Activated naive CD4-positive, alpha-beta T cell treated with anti-CD3 and anti-CD28 coated beads, Interleukin-2, amount 50 U/mL, for 24 hours (primary cell): ENCODE data around the gene MAP1B.
A peak's percentile ranks its signal among the peaks of the same experiment; 100 is the strongest.

Source experiments
- H3K27ac Mint-ChIP-seq: one replicate; pipeline ENCODE4 v1.8.0; 2021; ENCODE audit warnings: mild to moderate bottlenecking, mixed read lengths
- H3K27me3 Mint-ChIP-seq: one replicate; pipeline ENCODE4 v1.8.0; 2021; ENCODE audit warnings: mixed read lengths
- H3K36me3 Mint-ChIP-seq: one replicate; pipeline ENCODE4 v1.8.0; 2021; ENCODE audit warnings: mixed read lengths
- H3K4me1 Mint-ChIP-seq: one replicate; pipeline ENCODE4 v1.8.0; 2021; ENCODE audit warnings: mixed read lengths
- H3K4me3 Mint-ChIP-seq: one replicate; pipeline ENCODE4 v1.8.0; 2021; ENCODE audit warnings: mild to moderate bottlenecking, mixed read lengths
- H3K9me3 Mint-ChIP-seq: one replicate; pipeline ENCODE4 v1.8.0; 2021; ENCODE audit warnings: mixed read lengths

Gene MAP1B

DNA sequence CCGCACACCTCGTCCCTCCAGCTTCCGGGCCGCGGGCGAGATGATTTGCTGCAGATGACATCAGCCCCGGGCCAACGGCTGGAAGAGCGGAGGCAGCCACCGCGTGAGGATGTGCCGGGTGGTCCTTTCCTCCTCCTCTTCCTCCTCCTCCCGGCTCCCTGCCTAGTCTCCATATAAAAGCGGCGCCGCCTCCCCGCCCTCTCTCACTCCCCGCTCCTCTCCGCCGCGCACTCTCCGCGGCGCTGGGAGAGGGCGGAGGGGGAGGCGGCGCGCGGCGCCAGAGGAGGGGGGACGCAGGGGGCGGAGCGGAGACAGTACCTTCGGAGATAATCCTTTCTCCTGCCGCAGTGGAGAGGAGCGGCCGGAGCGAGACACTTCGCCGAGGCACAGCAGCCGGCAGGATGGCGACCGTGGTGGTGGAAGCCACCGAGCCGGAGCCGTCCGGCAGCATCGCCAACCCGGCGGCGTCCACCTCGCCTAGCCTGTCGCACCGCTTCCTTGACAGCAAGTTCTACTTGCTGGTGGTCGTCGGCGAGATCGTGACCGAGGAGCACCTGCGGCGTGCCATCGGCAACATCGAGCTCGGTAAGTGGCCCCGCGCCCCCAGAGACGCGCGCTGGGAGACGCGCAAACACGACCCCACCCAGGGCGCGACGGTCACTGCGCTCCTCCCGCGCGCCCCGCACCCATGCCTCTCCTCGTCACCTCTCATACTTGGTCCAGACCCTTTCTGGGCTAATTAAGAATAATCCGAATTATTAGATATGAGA, at the start of gene MAP1B:
Gene MAP1B, plus strand, starts transcription at position 345 of the 770 bp plus-strand sequence. Its CDS starts 57 bp downstream, at position 402.
- peaks cover 17% of the 10 kb centered on the region for H3K4me1 Mint-ChIP-seq
- H3K4me3 Mint-ChIP-seq: peak within 1 kb of the TSS; percentile 47
- H3K27ac Mint-ChIP-seq: no peak within 1 kb of the TSS
- H3K27me3 Mint-ChIP-seq: peaks cover 38% of the 10 kb centered on the region
- no peaks in the 10 kb centered on the region for H3K9me3 Mint-ChIP-seq
- H3K36me3 Mint-ChIP-seq: no peaks in the 10 kb centered on the region

DNA sequence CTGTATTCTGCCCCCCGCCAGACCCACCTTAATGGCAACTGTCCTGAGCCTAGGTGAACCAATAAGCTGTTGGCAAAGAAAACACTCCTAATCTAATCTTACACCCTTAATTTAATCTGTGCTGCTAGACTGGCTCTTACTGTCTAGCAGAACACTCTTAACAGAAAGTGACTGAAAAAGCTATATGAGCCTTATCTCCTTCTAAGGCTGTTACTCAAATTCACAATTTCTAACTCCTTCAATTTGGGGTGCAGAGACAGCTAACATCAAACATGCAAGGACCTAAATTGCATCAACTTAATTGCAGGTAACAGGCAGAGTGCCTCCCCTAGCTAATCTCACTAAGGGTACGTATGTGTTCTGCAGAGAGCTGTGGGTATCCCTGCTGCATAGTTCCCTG, 49.5 kb upstream of the MAP1B start:
- Mint-ChIP-seq H3K27ac (no peak overlapping the region), H3K9me3 (no peaks in the 10 kb centered on the region), H3K4me3 (no peak overlapping the region), H3K27me3 (no peaks in the 10 kb centered on the region), H3K4me1 (no peaks in the 10 kb centered on the region), H3K36me3 (no peaks in the 10 kb centered on the region)

DNA sequence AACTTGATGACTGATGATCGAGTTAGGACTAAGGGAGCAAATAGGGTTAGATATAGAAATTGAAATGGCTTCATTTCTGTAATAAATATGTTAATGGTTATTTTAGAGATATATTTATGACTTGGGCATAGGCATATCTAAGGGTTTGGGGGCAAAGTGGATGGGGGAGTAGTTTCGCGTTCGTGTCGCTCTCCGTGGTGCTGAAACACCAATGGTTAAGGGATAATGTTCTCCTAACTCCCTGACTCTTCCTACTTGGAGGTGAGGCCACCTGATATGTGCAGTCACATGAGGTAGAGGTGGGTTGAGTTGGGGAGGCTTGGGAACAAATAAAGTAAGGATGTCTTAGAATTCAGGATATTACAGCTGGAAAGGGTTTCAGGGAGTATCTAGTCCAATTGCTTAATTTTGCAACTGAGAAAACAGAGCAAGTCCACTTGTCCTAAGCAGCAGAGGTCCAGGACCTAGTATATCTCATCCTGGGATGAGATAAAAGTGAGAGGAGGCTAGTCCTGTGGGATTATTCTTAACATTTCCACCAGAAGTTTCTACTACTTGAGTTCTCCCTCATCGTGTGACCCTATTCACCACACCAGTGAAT, 44.0 kb upstream of the MAP1B start:
- H3K27me3 Mint-ChIP-seq: peaks cover 4% of the 10 kb centered on the region
- H3K9me3 Mint-ChIP-seq: no peaks in the 10 kb centered on the region
- no peaks in the 10 kb centered on the region for H3K4me1 Mint-ChIP-seq
- no peaks in the 10 kb centered on the region for H3K36me3 Mint-ChIP-seq
- no peak overlapping the region for H3K27ac Mint-ChIP-seq
- H3K4me3 Mint-ChIP-seq: no peak overlapping the region

GRCh38 chr5:72064801-72065570, 42.3 kb upstream of the MAP1B start:
- H3K4me3 Mint-ChIP-seq: no peak overlapping the region
- peaks cover 5% of the 10 kb centered on the region for H3K27me3 Mint-ChIP-seq
- no peaks in the 10 kb centered on the region for H3K4me1 Mint-ChIP-seq
- H3K9me3 Mint-ChIP-seq: no peaks in the 10 kb centered on the region
- H3K36me3 Mint-ChIP-seq: no peaks in the 10 kb centered on the region
- no peak overlapping the region for H3K27ac Mint-ChIP-seq

DNA sequence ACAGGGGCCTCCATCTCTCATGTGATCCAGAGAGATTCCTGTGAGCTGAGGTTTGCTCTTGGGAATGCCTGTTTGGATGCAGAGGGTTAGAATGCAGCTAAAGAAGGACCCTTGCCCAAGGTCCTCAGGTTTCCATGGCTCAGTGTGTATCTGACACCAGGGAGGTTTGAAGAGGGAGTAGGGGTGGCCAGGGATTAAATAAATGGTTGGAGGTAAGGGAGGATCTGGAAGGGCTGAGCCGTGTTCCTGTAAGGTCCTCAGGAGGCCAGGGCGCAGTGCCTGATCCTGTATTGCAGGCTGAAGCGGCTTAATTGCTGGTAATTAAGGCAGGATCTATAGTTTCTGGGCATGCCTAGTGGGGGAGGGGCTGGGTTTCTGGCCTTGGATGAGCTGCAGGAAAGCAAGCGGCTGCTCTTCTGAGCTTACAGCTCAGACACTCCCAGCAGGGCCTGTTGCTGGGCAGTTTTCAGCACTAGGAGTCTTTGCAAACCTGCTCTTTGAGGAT, 41.5 kb upstream of the MAP1B start:
- Mint-ChIP-seq H3K27ac (no peak overlapping the region), H3K4me3 (no peak overlapping the region), H3K4me1 (no peaks in the 10 kb centered on the region), H3K9me3 (no peaks in the 10 kb centered on the region), H3K27me3 (peaks cover 6% of the 10 kb centered on the region), H3K36me3 (no peaks in the 10 kb centered on the region)

DNA sequence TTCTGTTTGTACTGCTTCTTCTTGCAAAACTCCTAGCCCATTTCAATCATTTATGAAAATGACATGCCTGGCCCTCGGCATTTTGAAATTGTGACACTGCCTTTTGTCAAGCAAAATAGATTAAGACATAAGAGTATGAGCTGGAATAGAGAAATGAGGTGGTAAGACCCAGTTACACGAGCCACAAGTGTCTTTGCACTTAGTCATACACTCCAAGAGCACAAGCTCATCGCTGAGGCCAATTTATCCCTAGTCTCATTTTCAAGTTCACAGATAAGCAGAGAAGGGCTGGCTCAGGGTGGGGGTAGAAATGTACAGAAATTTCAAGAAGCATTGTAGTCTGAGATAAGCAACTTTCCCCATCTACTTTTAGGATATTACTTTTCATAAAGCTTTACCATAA, 40.6 kb upstream of the MAP1B start:
- Mint-ChIP-seq H3K27ac (no peak overlapping the region), H3K4me3 (no peak overlapping the region), H3K9me3 (no peaks in the 10 kb centered on the region), H3K27me3 (peaks cover 6% of the 10 kb centered on the region), H3K36me3 (no peaks in the 10 kb centered on the region), H3K4me1 (no peaks in the 10 kb centered on the region)

DNA sequence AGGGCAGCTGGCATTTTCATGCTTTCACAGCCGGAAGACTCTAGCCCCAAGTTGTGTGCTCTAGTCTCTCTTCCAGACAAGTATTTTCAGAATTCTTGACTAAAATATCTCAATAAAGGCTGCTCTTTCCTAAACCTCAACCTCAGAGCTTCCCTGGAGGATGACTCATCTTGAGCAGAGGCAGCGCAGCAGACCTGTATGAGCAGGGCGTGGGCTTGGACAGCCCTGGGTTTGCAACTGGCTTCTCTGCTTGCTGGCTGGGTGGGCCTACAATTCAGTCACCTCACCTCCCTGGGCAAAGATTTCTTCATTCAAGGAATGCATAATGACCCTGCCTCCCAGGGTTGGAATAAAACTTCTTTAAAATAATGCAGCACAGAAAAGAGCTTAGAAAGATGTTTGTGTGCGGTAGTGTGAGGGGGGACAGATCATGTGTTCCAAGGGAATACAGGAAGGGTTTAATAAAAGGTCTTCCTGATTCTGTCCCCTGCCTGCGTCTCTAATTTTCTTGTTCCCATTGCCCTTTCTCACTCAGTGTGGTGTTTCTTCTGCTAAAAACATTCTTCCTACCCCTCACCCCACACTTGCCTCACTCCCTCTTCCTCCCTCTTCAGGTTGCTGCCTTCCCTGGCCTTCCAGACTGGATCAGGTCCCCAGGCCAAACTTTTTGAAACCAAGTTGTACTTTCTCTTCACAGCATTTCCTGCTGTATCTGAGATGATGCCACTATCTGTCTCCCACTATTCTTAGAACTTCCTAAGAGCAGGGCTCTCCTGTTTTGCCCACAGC, 39.4 kb upstream of the MAP1B start:
- Mint-ChIP-seq H3K4me3 (no peak overlapping the region), H3K36me3 (no peaks in the 10 kb centered on the region), H3K4me1 (no peaks in the 10 kb centered on the region), H3K9me3 (no peaks in the 10 kb centered on the region), H3K27ac (no peak overlapping the region), H3K27me3 (peaks cover 7% of the 10 kb centered on the region)

GRCh38 chr5:72070529-72070928, 36.7 kb upstream of the MAP1B start:
- no peaks in the 10 kb centered on the region for H3K9me3 Mint-ChIP-seq
- H3K27me3 Mint-ChIP-seq: peaks cover 6% of the 10 kb centered on the region
- no peaks in the 10 kb centered on the region for H3K4me1 Mint-ChIP-seq
- no peak overlapping the region for H3K4me3 Mint-ChIP-seq
- H3K27ac Mint-ChIP-seq: no peak overlapping the region
- no peaks in the 10 kb centered on the region for H3K36me3 Mint-ChIP-seq

DNA sequence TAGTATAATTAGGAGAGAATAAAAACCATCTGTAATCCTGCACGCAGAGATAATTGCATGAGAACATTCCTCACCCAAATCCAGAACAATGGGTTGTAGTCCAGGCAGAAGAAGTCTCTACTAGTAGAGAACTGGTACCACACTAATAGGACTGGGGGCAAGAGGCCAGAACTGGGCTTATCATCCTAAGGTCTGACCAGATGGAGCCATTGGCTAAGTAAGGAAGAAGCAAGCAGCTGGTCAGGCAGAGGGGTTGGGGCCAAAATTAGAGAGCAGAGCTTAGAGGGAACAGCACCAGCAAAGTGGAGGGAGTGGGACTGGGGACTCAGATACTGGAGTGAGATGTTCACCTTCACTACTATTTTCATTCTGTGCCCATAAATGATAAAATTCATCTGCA, 35.4 kb upstream of the MAP1B start:
- H3K4me3 Mint-ChIP-seq: no peak overlapping the region
- peaks cover 7% of the 10 kb centered on the region for H3K27me3 Mint-ChIP-seq
- H3K9me3 Mint-ChIP-seq: no peaks in the 10 kb centered on the region

GRCh38 chr5:72074251-72074650, 33.0 kb upstream of the MAP1B start:
- H3K27ac Mint-ChIP-seq: no peak overlapping the region
- H3K27me3 Mint-ChIP-seq: peaks cover 11% of the 10 kb centered on the region
- H3K36me3 Mint-ChIP-seq: no peaks in the 10 kb centered on the region

More for the DNA sequence above, 35.4 kb upstream of the MAP1B start:
- no peak overlapping the region for H3K27ac Mint-ChIP-seq
- H3K4me1 Mint-ChIP-seq: no peaks in the 10 kb centered on the region
- no peaks in the 10 kb centered on the region for H3K36me3 Mint-ChIP-seq

DNA sequence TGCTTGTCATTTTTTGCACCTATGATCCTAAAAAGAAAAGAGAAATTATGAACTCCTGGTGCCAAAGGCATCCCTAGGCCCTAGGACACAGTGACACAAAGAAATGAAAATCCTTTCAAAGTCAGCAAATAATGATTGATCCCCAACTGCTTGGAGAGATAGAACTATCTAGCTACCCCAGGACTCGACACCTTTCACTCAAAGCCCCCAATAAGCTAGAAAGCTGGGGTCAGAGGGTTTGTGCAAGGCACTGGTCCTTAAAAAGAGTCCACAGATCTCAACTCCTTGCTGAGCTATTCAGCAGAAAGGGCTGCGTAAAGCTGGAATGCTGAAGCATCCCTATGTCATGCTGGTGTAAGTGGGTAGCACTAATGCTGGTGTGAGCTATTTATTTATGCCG, 31.8 kb upstream of the MAP1B start:
- Mint-ChIP-seq H3K4me3 (no peak overlapping the region), H3K9me3 (no peaks in the 10 kb centered on the region), H3K27me3 (peaks cover 15% of the 10 kb centered on the region), H3K27ac (no peak overlapping the region), H3K4me1 (no peaks in the 10 kb centered on the region), H3K36me3 (no peaks in the 10 kb centered on the region)

More at GRCh38 chr5:72074251-72074650, 33.0 kb upstream of the MAP1B start:
- Mint-ChIP-seq H3K4me3 (no peak overlapping the region), H3K4me1 (no peaks in the 10 kb centered on the region), H3K9me3 (no peaks in the 10 kb centered on the region)

DNA sequence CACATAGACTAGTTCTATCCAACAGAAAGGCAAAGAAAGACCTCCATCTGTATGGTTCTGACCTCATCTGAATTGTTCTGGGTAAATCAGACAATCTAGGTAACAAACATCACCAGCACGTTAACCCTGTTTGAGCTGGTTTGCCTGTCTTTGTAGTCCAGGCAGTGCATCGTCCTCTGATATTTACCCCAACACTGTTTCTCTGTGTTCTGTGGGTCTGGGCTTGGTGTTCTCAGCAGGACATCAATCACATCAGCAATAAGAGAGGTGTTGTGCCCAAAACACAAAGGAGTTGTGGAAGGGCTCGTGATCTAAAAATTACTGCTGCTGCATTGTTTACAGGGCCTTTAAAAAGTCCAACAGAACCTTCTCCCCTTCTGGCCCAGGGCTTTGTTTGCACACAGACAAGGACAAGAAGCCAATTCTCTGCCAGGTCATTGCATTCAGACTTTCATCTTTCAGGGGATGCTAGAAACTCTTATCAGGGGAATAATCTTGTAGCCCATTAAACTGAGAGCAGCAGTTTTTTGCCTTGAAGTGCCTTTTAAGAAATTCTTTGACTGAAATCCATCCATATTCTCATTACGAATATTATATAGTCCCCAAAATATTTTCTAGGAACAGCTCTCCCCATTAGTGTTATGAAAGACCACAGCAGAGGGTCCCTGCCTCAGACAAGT, 30.5 kb upstream of the MAP1B start:
- H3K9me3 Mint-ChIP-seq: no peaks in the 10 kb centered on the region
- H3K4me1 Mint-ChIP-seq: no peaks in the 10 kb centered on the region
- peaks cover 18% of the 10 kb centered on the region for H3K27me3 Mint-ChIP-seq
- no peak overlapping the region for H3K27ac Mint-ChIP-seq
- no peaks in the 10 kb centered on the region for H3K36me3 Mint-ChIP-seq
- H3K4me3 Mint-ChIP-seq: no peak overlapping the region

DNA sequence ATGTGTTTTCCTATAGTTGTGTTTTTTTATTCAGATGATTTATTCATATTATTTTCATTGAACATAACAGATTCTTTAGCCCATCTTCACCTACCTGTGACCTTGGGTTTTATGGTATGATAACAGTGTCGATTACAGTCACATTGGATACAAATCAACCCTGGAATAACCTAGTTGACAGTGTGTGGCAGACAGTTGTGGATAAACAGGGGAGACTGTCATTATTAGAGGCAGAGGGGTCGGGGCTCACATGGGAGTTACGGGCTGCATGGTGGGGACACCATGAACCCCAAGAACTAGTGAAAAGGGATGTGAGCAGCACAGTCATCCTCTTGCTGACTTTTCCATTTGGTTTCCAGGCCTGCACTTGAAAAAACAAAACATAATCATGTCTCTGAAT, 29.9 kb upstream of the MAP1B start:
- H3K4me1 Mint-ChIP-seq: no peaks in the 10 kb centered on the region
- no peaks in the 10 kb centered on the region for H3K9me3 Mint-ChIP-seq
- peaks cover 16% of the 10 kb centered on the region for H3K27me3 Mint-ChIP-seq
- no peak overlapping the region for H3K4me3 Mint-ChIP-seq
- H3K27ac Mint-ChIP-seq: no peak overlapping the region
- H3K36me3 Mint-ChIP-seq: no peaks in the 10 kb centered on the region

DNA sequence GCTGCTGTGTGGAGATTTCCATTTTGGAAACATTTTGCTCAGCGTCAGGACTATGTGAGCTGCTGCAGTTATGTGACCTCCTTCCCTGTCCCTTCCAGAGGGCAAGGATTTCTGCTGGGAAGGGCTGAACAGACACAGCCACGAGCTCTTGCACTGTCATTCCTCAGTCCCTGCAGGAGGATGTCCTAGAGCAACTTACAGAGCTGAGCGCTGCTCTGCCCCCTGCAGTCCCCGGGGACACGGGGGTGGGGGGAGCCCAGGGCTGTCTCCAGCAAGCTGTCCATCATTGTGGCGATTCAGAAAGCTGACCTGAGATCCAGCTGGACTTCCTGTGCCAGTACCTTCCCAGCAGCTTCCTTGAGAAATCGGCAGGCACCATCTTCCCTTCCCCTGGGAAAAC, 28.0 kb upstream of the MAP1B start:
- H3K4me3 Mint-ChIP-seq: no peak overlapping the region
- H3K27me3 Mint-ChIP-seq: peaks cover 26% of the 10 kb centered on the region
- no peaks in the 10 kb centered on the region for H3K9me3 Mint-ChIP-seq
- H3K36me3 Mint-ChIP-seq: no peaks in the 10 kb centered on the region
- H3K4me1 Mint-ChIP-seq: no peaks in the 10 kb centered on the region
- no peak overlapping the region for H3K27ac Mint-ChIP-seq

DNA sequence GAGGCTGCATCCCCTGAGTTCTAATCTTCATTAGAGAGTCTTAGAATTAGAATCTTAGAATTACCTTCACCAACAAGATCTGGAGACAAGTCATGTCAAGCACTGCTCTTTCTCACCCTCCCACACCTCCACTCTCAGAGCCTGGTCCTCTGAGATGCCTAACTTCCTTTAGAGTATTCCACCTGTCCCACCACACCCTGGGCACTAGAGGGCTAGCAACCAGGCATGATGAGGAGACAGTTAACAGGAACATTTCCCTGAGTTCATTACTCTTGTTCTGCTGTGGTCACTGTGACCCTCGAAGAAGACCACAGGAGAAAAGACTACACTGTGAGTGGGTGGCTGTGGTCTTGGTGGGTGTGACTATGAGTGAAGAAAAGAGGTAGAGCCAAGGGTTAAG, 25.2 kb upstream of the MAP1B start:
- Mint-ChIP-seq H3K4me3 (no peak overlapping the region), H3K36me3 (no peaks in the 10 kb centered on the region), H3K27ac (no peak overlapping the region), H3K4me1 (no peaks in the 10 kb centered on the region), H3K9me3 (no peaks in the 10 kb centered on the region), H3K27me3 (peaks cover 29% of the 10 kb centered on the region)
